ENCODE measurements around the gene CDH13.

DNA sequence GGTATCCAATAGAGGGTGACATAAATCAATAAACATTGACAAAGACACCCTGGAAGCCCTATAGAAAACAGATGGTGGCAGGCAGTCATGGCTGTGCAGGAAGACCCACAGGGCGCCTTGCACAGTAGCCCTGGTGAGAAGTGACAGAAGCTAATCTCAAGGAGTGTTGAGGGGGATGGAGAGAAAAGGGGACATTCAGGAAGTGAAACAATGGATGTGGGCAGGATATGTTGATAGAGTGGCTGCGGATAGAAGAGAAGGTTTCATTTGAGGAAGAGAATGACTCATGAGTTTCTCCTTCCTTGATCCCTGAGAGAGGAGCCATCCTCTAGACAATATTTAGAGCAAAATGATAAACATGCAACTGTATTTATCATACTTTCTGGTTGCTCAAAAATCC is 712.2 kb downstream of the CDH13 start:
- TF ChIP-seq, protein P1, sequence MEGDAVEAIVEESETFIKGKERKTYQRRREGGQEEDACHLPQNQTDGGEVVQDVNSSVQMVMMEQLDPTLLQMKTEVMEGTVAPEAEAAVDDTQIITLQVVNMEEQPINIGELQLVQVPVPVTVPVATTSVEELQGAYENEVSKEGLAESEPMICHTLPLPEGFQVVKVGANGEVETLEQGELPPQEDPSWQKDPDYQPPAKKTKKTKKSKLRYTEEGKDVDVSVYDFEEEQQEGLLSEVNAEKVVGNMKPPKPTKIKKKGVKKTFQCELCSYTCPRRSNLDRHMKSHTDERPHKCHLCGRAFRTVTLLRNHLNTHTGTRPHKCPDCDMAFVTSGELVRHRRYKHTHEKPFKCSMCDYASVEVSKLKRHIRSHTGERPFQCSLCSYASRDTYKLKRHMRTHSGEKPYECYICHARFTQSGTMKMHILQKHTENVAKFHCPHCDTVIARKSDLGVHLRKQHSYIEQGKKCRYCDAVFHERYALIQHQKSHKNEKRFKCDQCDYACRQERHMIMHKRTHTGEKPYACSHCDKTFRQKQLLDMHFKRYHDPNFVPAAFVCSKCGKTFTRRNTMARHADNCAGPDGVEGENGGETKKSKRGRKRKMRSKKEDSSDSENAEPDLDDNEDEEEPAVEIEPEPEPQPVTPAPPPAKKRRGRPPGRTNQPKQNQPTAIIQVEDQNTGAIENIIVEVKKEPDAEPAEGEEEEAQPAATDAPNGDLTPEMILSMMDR (conservative IDR thresholded peaks at IDR 0.05; ENCODE audit: low read depth, low read length) = no peak
- no peak for TF ChIP-seq EZH2 (IDR thresholded peaks at IDR 0.05; ENCODE audit: borderline replicate concordance, low read depth, low read length, poor library complexity, severe bottlenecking)

Measured in A673 (cell line).